ENCODE measurements around the gene HES7.

The HES7 gene

GRCh38 chr17:8075574-8076342 lies 48.1 kb downstream of the HES7 start:
- Histone ChIP-seq H3K36me3 (ENCODE audit: insufficient read depth, low read length) (no peaks in the 10 kb centered on the region), H3K4me2 (ENCODE audit: insufficient read depth, low read length) (no peak overlapping the region), H3K9ac (ENCODE audit: low read depth, low read length) (no peak overlapping the region), H3K27me3 (ENCODE audit: insufficient read depth, low read length, poor library complexity) (peaks cover 42% of the 10 kb centered on the region), H3K4me1 (ENCODE audit: insufficient read depth, low read length) (peaks cover 21% of the 10 kb centered on the region), H2AFZ (ENCODE audit: low read depth, low read length) (no peak overlapping the region), H3K4me3 (ENCODE audit: low read depth in 1 of 2, low read length in 2 of 2) (no peak overlapping the region), H3K27ac (ENCODE audit: low read length) (no peak overlapping the region), H3K79me2 (ENCODE audit: insufficient read depth, low read length) (no peaks in the 10 kb centered on the region), H4K20me1 (ENCODE audit: insufficient read depth, low read length) (peaks cover 9% of the 10 kb centered on the region), H3K9me3 (ENCODE audit: insufficient read depth, low read length, severe bottlenecking) (no peaks in the 10 kb centered on the region)
- DNase-seq = no peak
- TF ChIP-seq EZH2 (IDR thresholded peaks at IDR 0.05; ENCODE audit: borderline replicate concordance, low read depth, low read length, severe bottlenecking) = no peak
- no peak for TF ChIP-seq CTCF (IDR thresholded peaks at IDR 0.05; ENCODE audit: borderline replicate concordance, extremely low read depth, low read length, poor library complexity, severe bottlenecking)
- no peak for ATAC-seq (ENCODE audit: insufficient read depth, low read depth)

- no peak for ATAC-seq (ENCODE audit: insufficient read depth, low read depth)
- no peak for DNase-seq
- no peak for TF ChIP-seq CTCF (IDR thresholded peaks at IDR 0.05; ENCODE audit: borderline replicate concordance, extremely low read depth, low read length, poor library complexity, severe bottlenecking)
- no peak for TF ChIP-seq EZH2 (IDR thresholded peaks at IDR 0.05; ENCODE audit: borderline replicate concordance, low read depth, low read length, severe bottlenecking)
- no peaks in the 10 kb centered on the region for H3K9me3 ChIP-seq (ENCODE audit: insufficient read depth, low read length, severe bottlenecking)
- no peak overlapping the region for H3K9ac ChIP-seq (ENCODE audit: low read depth, low read length)
- H3K4me3 ChIP-seq (ENCODE audit: low read depth in 1 of 2, low read length in 2 of 2) = no peak overlapping the region
- peaks cover 9% of the 10 kb centered on the region for H4K20me1 ChIP-seq (ENCODE audit: insufficient read depth, low read length)
- no peak overlapping the region for H3K27ac ChIP-seq (ENCODE audit: low read length)
- H3K79me2 ChIP-seq (ENCODE audit: insufficient read depth, low read length) = no peaks in the 10 kb centered on the region
- H3K36me3 ChIP-seq (ENCODE audit: insufficient read depth, low read length) = no peaks in the 10 kb centered on the region
- H3K27me3 ChIP-seq (ENCODE audit: insufficient read depth, low read length, poor library complexity) = peaks cover 47% of the 10 kb centered on the region
- H3K4me2 ChIP-seq (ENCODE audit: insufficient read depth, low read length) = no peak overlapping the region
- H2AFZ ChIP-seq (ENCODE audit: low read depth, low read length) = no peak overlapping the region
- H3K4me1 ChIP-seq (ENCODE audit: insufficient read depth, low read length) = peaks cover 17% of the 10 kb centered on the region
These were observed 48.8 kb downstream of the HES7 start for GRCh38 chr17:8075081-8075480.

GRCh38 chr17:8074554-8074953 lies 49.4 kb downstream of the HES7 start:
- Histone ChIP-seq H4K20me1 (ENCODE audit: insufficient read depth, low read length) (peaks cover 9% of the 10 kb centered on the region), H2AFZ (ENCODE audit: low read depth, low read length) (no peak overlapping the region), H3K27me3 (ENCODE audit: insufficient read depth, low read length, poor library complexity) (peaks cover 44% of the 10 kb centered on the region)

More at GRCh38 chr17:8074554-8074953, 49.4 kb downstream of the HES7 start:
- DNase-seq = no peak
- Histone ChIP-seq H3K9ac (ENCODE audit: low read depth, low read length) (no peak overlapping the region), H3K4me2 (ENCODE audit: insufficient read depth, low read length) (no peak overlapping the region), H3K4me1 (ENCODE audit: insufficient read depth, low read length) (peaks cover 11% of the 10 kb centered on the region), H3K4me3 (ENCODE audit: low read depth in 1 of 2, low read length in 2 of 2) (no peak overlapping the region), H3K9me3 (ENCODE audit: insufficient read depth, low read length, severe bottlenecking) (no peaks in the 10 kb centered on the region), H3K36me3 (ENCODE audit: insufficient read depth, low read length) (no peaks in the 10 kb centered on the region), H3K79me2 (ENCODE audit: insufficient read depth, low read length) (no peaks in the 10 kb centered on the region), H3K27ac (ENCODE audit: low read length) (no peak overlapping the region)
- no peak for ATAC-seq (ENCODE audit: insufficient read depth, low read depth)
- no peak for TF ChIP-seq CTCF (IDR thresholded peaks at IDR 0.05; ENCODE audit: borderline replicate concordance, extremely low read depth, low read length, poor library complexity, severe bottlenecking)
- TF ChIP-seq EZH2 (IDR thresholded peaks at IDR 0.05; ENCODE audit: borderline replicate concordance, low read depth, low read length, severe bottlenecking) = no peak
